ENCODE data around the gene MXRA7.

GRCh38 chr17:76642994-76643393 is 67.8 kb downstream of the MXRA7 start:
- no peak for TF ChIP-seq CTCF (conservative IDR thresholded peaks at IDR 0.05; ENCODE audit: low read length)
- no peak for TF ChIP-seq EZH2phosphoT487 (IDR thresholded peaks at IDR 0.05; ENCODE audit: borderline replicate concordance, low read depth, low read length)

All from OCI-LY7 (cell line).